ENCODE data around the gene PITX1.

DNA sequence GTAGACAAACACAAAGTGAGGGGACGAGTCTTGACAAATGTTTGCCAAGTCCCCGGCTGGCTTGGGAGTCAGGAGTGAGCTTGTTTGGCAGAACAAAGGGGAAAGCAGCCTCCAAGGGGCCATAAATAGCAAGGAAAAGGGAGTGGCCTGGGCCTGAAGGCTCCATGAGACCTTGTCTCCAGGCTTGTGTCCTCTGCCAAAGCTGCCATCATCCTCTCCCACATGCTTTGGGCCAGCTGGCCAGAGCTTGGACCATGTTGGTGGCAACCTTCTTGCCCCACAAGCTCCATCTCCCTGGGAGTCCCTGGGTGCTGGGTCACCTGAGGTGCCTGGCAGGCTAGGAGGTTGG lies 13.3 kb upstream of the PITX1 start:
- no peak for TF ChIP-seq CTCF (IDR thresholded peaks at IDR 0.05)
- TF ChIP-seq POLR2AphosphoS5 (IDR thresholded peaks at IDR 0.05; ENCODE audit: insufficient read depth in 1 of 2, low read depth in 1 of 2), result no peak
